HEK293T (cell line): Measurements from ENCODE around the gene PLA2G10.
"Not testable (repeated sequence)": the region's sequence is repeated elsewhere in the genome, so short reads cannot be mapped to it uniquely, and the experiment has no call there.

ENCODE experiments used
- BHLHE40 ChIP-seq: fragments of 450-650 bp; IDR thresholded peaks from 2 replicates; pipeline ENCODE4 v1.6.1; 2016; ENCODE audit warnings: mild to moderate bottlenecking, moderate library complexity, borderline replicate concordance
- ELF4 ChIP-seq: fragments of 450-650 bp; IDR thresholded peaks from 2 replicates; pipeline ENCODE4 v1.6.1; 2017; ENCODE audit warnings: antibody characterized with exemption
- FOXA1 ChIP-seq: fragments of 450-650 bp; IDR thresholded peaks from 2 replicates; pipeline ENCODE4 v1.6.1; 2016; ENCODE audit warnings: mild to moderate bottlenecking
- FOXM1 ChIP-seq: fragments of 450-650 bp; IDR thresholded peaks from 2 replicates; pipeline ENCODE4 v1.6.1; 2017; ENCODE audit warnings: mild to moderate bottlenecking, borderline replicate concordance
- NFRKB ChIP-seq: fragments of 450-650 bp; IDR thresholded peaks from 2 replicates; pipeline ENCODE4 v1.6.1; 2016; ENCODE audit warnings: mild to moderate bottlenecking, moderate library complexity
- SP1 ChIP-seq: fragments of 450-650 bp; IDR thresholded peaks from 2 replicates; pipeline ENCODE4 v1.6.1; 2017
- SUZ12 ChIP-seq: fragments of 450-650 bp; IDR thresholded peaks from 2 replicates; pipeline ENCODE4 v1.6.1; 2016; ENCODE audit warnings: mild to moderate bottlenecking
- TARDBP ChIP-seq: fragments of 450-650 bp; IDR thresholded peaks from 2 replicates; pipeline ENCODE4 v1.6.1; 2016

DNA sequence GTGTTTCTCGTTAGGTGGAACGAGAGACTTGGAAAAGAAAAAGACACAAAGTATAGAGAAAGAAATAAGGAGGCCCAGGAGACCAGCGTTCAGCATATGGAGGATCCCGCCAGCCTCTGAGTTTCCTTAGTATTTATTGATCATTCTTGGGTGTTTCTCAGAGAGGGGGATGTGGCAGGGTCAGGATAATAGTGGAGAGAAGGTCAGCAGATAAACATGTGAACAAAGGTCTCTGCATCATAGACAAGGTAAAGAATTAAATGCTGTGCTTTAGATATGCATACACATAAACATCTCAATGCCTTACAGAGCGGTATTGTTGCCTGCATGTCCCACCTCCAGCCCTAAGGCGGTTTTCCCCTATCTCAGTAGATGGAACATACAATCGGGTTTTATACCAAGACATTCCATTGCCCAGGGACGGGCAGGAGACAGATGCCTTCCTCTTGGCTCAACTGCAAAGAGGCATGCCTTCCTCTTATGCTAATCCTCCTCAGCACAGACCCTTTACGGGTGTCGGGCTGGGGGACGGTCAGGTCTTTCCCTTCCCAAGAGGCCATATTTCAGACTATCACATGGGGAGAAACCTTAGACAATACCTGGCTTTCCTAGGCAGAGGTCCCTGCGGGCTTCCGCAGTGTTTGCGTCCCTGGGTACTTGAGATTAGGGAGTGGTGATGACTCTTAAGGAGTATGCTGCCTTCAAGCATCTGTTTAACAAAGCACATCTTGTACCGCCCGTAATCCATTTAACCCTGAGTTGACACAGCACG, 57.7 kb downstream of the PLA2G10 start:
- not testable (repeated sequence) for TF ChIP-seq TARDBP, FOXA1, FOXM1, NFRKB, SUZ12, SP1, ELF4, BHLHE40
